AG04450 (cell line): ENCODE measurements around the gene PANK3. TPM values are rescaled to one million over a fixed set of nuclear protein-coding genes. Genes with fewer than 3 reads are reported as not detected.

Source experiments
- CTCF ChIA-PET: fragments of 300-600, 350-600 bp; formaldehyde crosslinking; extraction: SDS; loops from one replicate; lab custom pipeline; 2022; ENCODE audit warnings: antibody characterized with exemption, inconsistent platforms; lab: Charles Lee
- POLR2A ChIA-PET: fragments of 350-600 bp; formaldehyde crosslinking; extraction: SDS; loops from one replicate; lab custom pipeline; 2021; ENCODE audit warnings: antibody characterized with exemption, inconsistent platforms; lab: Yijun Ruan, JAX
- DNase-seq: peaks from one replicate; pipeline ENCODE4 v3.0.0-alpha.2; 2011; ENCODE audit warnings: low read depth, low spot score
- H3K27ac ChIP-seq: one replicate; pipeline ENCODE4 v1.5.1; 2012; ENCODE audit warnings: low read depth, low read length, control low read depth
- H3K27me3 ChIP-seq: one replicate; pipeline ENCODE4 v1.6.0; 2012; ENCODE audit warnings: low read length; ENCODE audit not compliant: control insufficient read depth, insufficient read depth
- H3K4me3 ChIP-seq: 2 replicates; pipeline ENCODE4 v1.5.1; 2011; ENCODE audit warnings: mild to moderate bottlenecking, low read depth, low read length, control low read depth
- H3K9me3 ChIP-seq: 2 replicates; pipeline ENCODE4 v1.5.1; 2012; ENCODE audit warnings: low read length; ENCODE audit not compliant: control insufficient read depth, insufficient read depth
- polyA plus RNA-seq: library from polyadenylated mRNA; depleted of rRNA; stranded (reverse); fragments of >200 nt; gene quantifications from 2 replicates; pipeline ENCODE4 v1.2.3, GENCODE V29; 2011
- TF ChIP-seq, protein P1 (sequence below): IDR thresholded peaks from 2 replicates; pipeline ENCODE4 v1.5.1; 2011; ENCODE audit warnings: low read depth, low read length, control low read depth, inconsistent platforms

The PANK3 gene
- polyA plus RNA-seq, 1 experiment, result 20.2 TPM

DNA sequence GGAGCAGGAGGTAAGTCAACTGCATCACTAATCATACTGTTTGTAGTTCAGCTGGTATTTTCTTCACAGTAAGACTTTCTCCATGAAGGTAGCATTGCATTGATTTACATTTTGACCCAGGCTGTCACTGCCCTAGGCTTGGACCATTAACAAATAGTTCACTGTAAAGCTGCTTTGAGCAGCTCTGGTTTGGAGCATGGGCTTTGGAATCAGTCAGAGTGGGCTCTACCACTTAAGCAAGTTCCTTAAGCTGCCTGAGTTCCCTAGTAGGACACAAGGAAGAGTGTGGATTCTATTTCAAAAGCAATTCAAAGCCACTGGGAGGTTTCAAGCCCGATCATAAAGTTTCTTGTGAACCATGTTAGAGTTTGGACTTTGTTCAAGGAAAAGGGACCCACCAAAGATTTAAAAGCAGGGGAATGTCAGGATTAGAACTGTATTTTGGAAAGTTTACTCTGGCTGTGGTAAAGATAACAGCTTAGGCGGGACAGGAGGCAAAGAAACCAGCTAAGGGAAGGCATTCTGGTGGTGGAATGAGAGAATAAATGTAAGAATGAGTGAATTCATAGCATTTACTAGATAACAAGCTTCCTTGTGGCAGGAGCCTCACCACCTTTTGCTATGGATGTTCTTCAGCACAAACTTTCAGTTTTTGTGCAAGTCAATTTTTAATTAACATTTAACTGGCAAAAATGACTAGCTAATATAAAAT is 12.3 kb upstream of the PANK3 start:
- Histone ChIP-seq H3K4me3 (no peak overlapping the region), H3K27ac (no peak overlapping the region), H3K27me3 (peaks cover 9% of the 10 kb centered on the region), H3K9me3 (no peaks in the 10 kb centered on the region)
- DNase-seq, result no peak
- CTCF ChIA-PET, result interaction anchor here (0.5 to 0.8 kb wide), 2 partner anchors 279 to 321 kb away, joined by 3 to 5 read pairs; no protein-coding TSS in a partner anchor
- TF ChIP-seq, protein P1, sequence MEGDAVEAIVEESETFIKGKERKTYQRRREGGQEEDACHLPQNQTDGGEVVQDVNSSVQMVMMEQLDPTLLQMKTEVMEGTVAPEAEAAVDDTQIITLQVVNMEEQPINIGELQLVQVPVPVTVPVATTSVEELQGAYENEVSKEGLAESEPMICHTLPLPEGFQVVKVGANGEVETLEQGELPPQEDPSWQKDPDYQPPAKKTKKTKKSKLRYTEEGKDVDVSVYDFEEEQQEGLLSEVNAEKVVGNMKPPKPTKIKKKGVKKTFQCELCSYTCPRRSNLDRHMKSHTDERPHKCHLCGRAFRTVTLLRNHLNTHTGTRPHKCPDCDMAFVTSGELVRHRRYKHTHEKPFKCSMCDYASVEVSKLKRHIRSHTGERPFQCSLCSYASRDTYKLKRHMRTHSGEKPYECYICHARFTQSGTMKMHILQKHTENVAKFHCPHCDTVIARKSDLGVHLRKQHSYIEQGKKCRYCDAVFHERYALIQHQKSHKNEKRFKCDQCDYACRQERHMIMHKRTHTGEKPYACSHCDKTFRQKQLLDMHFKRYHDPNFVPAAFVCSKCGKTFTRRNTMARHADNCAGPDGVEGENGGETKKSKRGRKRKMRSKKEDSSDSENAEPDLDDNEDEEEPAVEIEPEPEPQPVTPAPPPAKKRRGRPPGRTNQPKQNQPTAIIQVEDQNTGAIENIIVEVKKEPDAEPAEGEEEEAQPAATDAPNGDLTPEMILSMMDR, result no peak
- POLR2A ChIA-PET, result no interaction called here

GRCh38 chr5:168590666-168591065 is 11.5 kb upstream of the PANK3 start:
- CTCF ChIA-PET, result interaction anchor here (0.5 to 0.8 kb wide), 2 partner anchors 278 to 321 kb away, joined by 3 to 5 read pairs; no protein-coding TSS in a partner anchor

DNA sequence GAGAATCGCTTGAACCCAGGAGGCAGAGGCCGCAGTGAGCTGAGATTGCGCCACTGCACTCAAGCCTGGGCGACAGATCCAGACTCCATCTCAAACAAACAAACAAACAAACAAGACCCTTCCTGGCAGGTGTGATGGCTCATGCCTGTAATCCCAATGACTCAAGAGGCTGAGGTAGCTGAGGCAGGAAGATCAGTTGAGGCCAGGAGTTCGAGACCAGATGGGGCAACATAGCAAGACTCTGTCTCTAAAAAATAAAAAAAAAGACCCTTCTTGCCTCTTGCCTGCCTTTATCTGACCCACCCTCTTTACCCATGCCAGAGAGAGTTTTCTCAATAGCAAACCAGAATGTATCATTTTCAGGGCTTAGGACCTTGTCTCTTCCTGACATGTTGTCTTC is 8.8 kb upstream of the PANK3 start:
- no peak for DNase-seq
- H3K9me3 ChIP-seq, result no peaks in the 10 kb centered on the region
- H3K27ac ChIP-seq, result no peak overlapping the region
- CTCF ChIA-PET, result no interaction called here
- POLR2A ChIA-PET, result no interaction called here
- H3K4me3 ChIP-seq, result no peak overlapping the region
- peaks cover 9% of the 10 kb centered on the region for H3K27me3 ChIP-seq
- TF ChIP-seq, protein P1, result no peak

More at GRCh38 chr5:168590666-168591065, 11.5 kb upstream of the PANK3 start:
- TF ChIP-seq, protein P1, result no peak
- no peak overlapping the region for H3K27ac ChIP-seq
- no peak overlapping the region for H3K4me3 ChIP-seq
- POLR2A ChIA-PET, result no interaction called here
- no peak for DNase-seq
- peaks cover 9% of the 10 kb centered on the region for H3K27me3 ChIP-seq
- H3K9me3 ChIP-seq, result no peaks in the 10 kb centered on the region

DNA sequence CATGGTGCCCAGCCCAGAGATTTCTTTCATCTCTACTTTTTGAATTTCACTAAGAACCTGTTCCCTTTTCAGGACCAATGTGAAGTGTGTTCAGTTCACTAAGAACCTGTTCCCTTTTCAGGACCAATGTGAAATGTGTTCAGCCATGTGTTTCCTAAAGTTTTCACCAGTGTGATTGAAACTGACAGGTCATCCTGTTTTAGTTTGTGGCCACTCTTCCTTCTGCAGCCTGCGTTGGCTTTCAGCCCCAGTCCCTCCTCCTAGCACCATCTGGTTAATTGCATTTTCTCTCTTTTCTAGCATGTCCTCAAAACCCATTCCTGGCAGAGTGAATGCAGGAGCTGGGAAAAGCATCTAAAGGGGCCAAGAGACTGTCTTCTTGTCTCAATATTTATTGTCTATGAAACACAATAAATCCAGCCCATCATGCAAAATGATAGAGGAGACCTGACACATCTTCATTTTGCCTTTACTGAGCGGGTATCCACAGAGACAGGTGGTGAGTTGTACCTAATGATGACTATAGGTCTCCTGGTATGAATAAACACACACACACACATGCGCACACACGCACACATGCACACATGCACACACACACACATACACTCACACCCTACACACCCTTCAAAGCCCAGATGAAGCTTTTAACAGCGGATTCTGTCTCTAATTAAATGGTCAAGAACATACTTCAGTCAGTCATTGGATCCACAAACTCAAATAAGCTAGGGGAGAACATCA is 6.1 kb upstream of the PANK3 start:
- POLR2A ChIA-PET, result no interaction called here
- Histone ChIP-seq H3K4me3 (no peak overlapping the region), H3K9me3 (no peaks in the 10 kb centered on the region), H3K27ac (no peak overlapping the region), H3K27me3 (peaks cover 2% of the 10 kb centered on the region)
- no peak for DNase-seq
- TF ChIP-seq, protein P1, result no peak
- CTCF ChIA-PET, result no interaction called here
